ENCODE results near the gene ZNF593. TPM values are rescaled to one million over a fixed set of nuclear protein-coding genes. Genes with fewer than 3 reads are reported as not detected.

ZNF593 gene
- total and polyA plus RNA-seq, 10 of the 15 experiments (the other 5 are each of a cell fraction or from before 2014, with no cell fraction given) = 7.7 to 156 (median 51.0) TPM

- TF ChIP-seq, protein P1, sequence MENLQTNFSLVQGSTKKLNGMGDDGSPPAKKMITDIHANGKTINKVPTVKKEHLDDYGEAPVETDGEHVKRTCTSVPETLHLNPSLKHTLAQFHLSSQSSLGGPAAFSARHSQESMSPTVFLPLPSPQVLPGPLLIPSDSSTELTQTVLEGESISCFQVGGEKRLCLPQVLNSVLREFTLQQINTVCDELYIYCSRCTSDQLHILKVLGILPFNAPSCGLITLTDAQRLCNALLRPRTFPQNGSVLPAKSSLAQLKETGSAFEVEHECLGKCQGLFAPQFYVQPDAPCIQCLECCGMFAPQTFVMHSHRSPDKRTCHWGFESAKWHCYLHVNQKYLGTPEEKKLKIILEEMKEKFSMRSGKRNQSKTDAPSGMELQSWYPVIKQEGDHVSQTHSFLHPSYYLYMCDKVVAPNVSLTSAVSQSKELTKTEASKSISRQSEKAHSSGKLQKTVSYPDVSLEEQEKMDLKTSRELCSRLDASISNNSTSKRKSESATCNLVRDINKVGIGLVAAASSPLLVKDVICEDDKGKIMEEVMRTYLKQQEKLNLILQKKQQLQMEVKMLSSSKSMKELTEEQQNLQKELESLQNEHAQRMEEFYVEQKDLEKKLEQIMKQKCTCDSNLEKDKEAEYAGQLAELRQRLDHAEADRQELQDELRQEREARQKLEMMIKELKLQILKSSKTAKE (IDR thresholded peaks at IDR 0.05; ENCODE audit: low read depth, poor library complexity, severe bottlenecking) = no peak
- TF ChIP-seq SMAD5 (IDR thresholded peaks at IDR 0.05; ENCODE audit: low read depth) (no peak), BCL11A (IDR thresholded peaks at IDR 0.05; ENCODE audit: low read depth, low read length) (no peak), CHD1 (IDR thresholded peaks at IDR 0.05; ENCODE audit: low read depth, low read length) (no peak), POLR2AphosphoS5 (IDR thresholded peaks at IDR 0.05; ENCODE audit: low read length) (no peak), JUNB (IDR thresholded peaks at IDR 0.05) (no peak), HDAC2 (IDR thresholded peaks at IDR 0.05) (no peak)
Measured at GRCh38 chr1:26200413-26200812, 30.7 kb downstream of the ZNF593 start (continued).

GRCh38 chr1:26203642-26204318 lies 34.1 kb downstream of the ZNF593 start:
- ChIA-PET POLR2A (no interaction called here), SMC1A (ENCODE audit: uncharacterized antibody, unreplicated experiment) (interaction anchor here (0.8 kb wide), 1 partner anchor 9 kb away, joined by 3 read pairs; no protein-coding TSS in a partner anchor), RAD21 (ENCODE audit: unreplicated experiment) (no interaction called here), CTCF (no interaction called here)
- no peak overlapping the region for H3K27ac ChIP-seq (ENCODE audit: control insufficient read depth, insufficient read depth)
- in situ Hi-C loops (cut with MboI) (no loop called here), intact Hi-C loops (cut with micrococcal nuclease; ENCODE audit: unreplicated experiment) (no loop called here)
- H2AFZ ChIP-seq (ENCODE audit: control insufficient read depth, low read depth, low read length) = no peak overlapping the region
- H3K4me1 ChIP-seq (ENCODE audit: control insufficient read depth, insufficient read depth, low read length) = no peaks in the 10 kb centered on the region
- TF ChIP-seq WRNIP1 (IDR thresholded peaks at IDR 0.05; ENCODE audit: borderline replicate concordance, low read depth, low read length) = no peak
- TF ChIP-seq RAD21 (IDR thresholded peaks at IDR 0.05; ENCODE audit: insufficient read depth, low read depth, low read length) = peak; percentile 26
- TF ChIP-seq CBX5 (IDR thresholded peaks at IDR 0.05; ENCODE audit: low read depth) = no peak
- no peaks in the 10 kb centered on the region for H3K36me3 ChIP-seq (ENCODE audit: control insufficient read depth in 2 of 2, insufficient read depth in 2 of 2, low read length in 1 of 2)
- no peaks in the 10 kb centered on the region for H4K20me1 ChIP-seq (ENCODE audit: control insufficient read depth, insufficient read depth)
- no peak overlapping the region for H3K4me3 ChIP-seq
- H3K79me2 ChIP-seq (ENCODE audit: control insufficient read depth, insufficient read depth, low read length) = no peaks in the 10 kb centered on the region
- BruUV-seq (replicated peaks) = no TSS peak
- H3K9ac ChIP-seq (ENCODE audit: control insufficient read depth, insufficient read depth, low read length) = no peak overlapping the region
- 27% methylated on average over 9 of the region's 9 CpGs for WGBS (ENCODE audit: insufficient coverage, insufficient replicate concordance, low lambda C conversion rate, missing lambda C conversion rate)
- DNase-seq (ENCODE audit: low read depth, low spot score) = no peak
- no peak overlapping the region for H3K4me2 ChIP-seq (ENCODE audit: control insufficient read depth, insufficient read depth)
- peaks cover 0 to 3% of the 10 kb centered on the region in 2 experiments; a peak in 2 of 4 replicates for H3K27me3 ChIP-seq (replicated peaks in 1 of 2; ENCODE audit: control insufficient read depth in 2 of 2, insufficient read depth in 2 of 2, low read length in 1 of 2)
- H3K9me3 ChIP-seq (replicated peaks; ENCODE audit: control insufficient read depth, insufficient read depth, low read length) = no peaks in the 10 kb centered on the region
- no peak for FAIRE-seq
- no peak for ATAC-seq
